ENCODE measurements around the gene NUDCD3.

Gene NUDCD3

DNA sequence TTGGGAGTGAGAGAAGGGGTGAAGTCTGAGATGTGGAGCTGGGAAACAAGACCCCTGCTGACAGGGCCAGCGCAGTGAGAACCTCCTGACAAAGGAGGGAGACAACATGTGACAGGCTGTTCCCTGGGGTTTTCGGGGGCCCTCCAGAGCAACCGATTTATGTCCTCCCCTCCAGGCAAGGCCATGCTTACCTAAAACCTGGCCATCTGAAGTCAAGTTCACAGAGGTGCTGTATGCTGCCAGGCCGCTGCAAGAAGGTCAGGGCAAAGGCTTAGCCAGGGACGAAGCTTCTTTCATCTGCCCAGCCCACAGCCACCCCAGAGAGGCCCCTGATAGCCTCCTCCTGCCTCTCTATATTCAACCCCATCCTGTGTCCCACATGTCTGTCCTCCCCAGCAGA is 30.1 kb upstream of the NUDCD3 start:
- no peaks in the 10 kb centered on the region for H3K9me3 ChIP-seq
- H3K36me3 ChIP-seq = no peaks in the 10 kb centered on the region
- H3K4me3 ChIP-seq (ENCODE audit: low read depth, low read length) = no peak overlapping the region
- TF ChIP-seq, protein P1, sequence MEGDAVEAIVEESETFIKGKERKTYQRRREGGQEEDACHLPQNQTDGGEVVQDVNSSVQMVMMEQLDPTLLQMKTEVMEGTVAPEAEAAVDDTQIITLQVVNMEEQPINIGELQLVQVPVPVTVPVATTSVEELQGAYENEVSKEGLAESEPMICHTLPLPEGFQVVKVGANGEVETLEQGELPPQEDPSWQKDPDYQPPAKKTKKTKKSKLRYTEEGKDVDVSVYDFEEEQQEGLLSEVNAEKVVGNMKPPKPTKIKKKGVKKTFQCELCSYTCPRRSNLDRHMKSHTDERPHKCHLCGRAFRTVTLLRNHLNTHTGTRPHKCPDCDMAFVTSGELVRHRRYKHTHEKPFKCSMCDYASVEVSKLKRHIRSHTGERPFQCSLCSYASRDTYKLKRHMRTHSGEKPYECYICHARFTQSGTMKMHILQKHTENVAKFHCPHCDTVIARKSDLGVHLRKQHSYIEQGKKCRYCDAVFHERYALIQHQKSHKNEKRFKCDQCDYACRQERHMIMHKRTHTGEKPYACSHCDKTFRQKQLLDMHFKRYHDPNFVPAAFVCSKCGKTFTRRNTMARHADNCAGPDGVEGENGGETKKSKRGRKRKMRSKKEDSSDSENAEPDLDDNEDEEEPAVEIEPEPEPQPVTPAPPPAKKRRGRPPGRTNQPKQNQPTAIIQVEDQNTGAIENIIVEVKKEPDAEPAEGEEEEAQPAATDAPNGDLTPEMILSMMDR (IDR thresholded peaks at IDR 0.05; ENCODE audit: low read depth, low read length) = no peak
- DNase-seq = no peak
- H3K4me1 ChIP-seq = no peaks in the 10 kb centered on the region
- H3K27me3 ChIP-seq = peaks cover 12% of the 10 kb centered on the region

DNA sequence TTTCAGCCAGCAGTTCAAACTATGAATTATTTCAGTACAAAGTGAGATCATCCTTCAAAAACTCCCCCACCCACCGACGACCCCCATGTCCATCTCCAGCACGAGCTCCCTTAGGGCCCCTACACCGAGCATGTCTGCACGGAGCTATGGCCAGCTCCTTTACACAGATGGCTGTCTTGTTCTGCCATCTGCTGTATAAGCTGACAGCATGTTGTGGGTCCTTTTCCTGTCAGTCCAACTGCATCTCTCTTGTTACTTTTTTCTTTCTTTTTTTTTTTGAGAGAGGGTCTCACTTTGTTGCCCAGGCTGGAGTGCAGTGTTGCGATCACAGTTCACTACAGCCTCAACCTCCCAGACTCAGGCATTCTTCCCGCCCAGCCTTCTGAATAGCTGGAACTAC is 29.1 kb upstream of the NUDCD3 start:
- Histone ChIP-seq H3K4me1 (no peaks in the 10 kb centered on the region), H3K9me3 (no peaks in the 10 kb centered on the region), H3K4me3 (ENCODE audit: low read depth, low read length) (no peak overlapping the region), H3K27me3 (peaks cover 12% of the 10 kb centered on the region), H3K36me3 (no peaks in the 10 kb centered on the region)
- TF ChIP-seq, protein P1 (IDR thresholded peaks at IDR 0.05; ENCODE audit: low read depth, low read length) = no peak
- DNase-seq = no peak

DNA sequence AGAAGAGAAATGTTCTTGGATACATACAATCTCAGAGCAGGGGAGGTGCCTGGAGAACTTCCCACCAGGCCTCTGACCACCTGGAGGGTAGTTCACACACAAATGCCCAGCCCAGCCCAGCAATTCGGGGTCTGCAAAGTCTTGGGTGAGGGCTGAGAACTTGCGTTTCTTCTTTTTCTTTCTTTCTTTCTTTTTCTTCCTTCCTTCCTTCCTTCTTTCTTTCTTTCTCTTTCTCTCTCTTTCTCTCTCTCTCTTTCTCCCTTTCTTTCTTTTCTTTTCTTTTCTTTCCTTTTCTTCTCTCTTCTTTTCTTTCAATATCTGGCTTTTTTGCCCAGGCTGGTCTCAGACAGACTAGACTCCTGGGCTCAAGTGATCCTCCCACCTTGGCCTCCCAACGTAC is 28.3 kb upstream of the NUDCD3 start:
- Histone ChIP-seq H3K4me1 (no peaks in the 10 kb centered on the region), H3K27me3 (peaks cover 6% of the 10 kb centered on the region), H3K9me3 (no peaks in the 10 kb centered on the region), H3K4me3 (ENCODE audit: low read depth, low read length) (no peak overlapping the region), H3K36me3 (no peaks in the 10 kb centered on the region)
- TF ChIP-seq, protein P1 (IDR thresholded peaks at IDR 0.05; ENCODE audit: low read depth, low read length) = no peak
- DNase-seq = no peak

DNA sequence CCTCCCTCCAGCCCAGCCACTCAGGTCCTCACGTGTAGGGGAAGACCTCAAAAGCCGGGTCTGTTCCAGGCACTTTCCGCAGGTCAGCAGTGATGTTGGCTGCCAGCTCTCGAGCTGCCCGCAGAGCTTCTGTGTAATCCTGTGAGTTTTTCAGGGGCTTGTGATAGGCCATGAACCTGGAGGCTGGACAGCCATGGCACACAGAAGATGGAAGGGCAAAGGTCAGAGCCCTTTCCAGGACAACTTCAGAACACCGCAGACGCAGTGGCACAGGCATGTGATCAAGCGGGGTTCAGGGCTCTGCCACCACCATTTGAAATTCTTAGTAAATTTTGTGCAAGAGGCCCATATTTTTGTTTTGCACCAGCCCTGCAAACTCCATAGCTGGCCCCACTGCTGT is 26.7 kb upstream of the NUDCD3 start:
- no peaks in the 10 kb centered on the region for H3K27me3 ChIP-seq
- no peaks in the 10 kb centered on the region for H3K9me3 ChIP-seq
- TF ChIP-seq, protein P1 (IDR thresholded peaks at IDR 0.05; ENCODE audit: low read depth, low read length) = no peak
- no peak overlapping the region for H3K4me3 ChIP-seq (ENCODE audit: low read depth, low read length)
- no peaks in the 10 kb centered on the region for H3K4me1 ChIP-seq
- no peaks in the 10 kb centered on the region for H3K36me3 ChIP-seq
- no peak for DNase-seq

DNA sequence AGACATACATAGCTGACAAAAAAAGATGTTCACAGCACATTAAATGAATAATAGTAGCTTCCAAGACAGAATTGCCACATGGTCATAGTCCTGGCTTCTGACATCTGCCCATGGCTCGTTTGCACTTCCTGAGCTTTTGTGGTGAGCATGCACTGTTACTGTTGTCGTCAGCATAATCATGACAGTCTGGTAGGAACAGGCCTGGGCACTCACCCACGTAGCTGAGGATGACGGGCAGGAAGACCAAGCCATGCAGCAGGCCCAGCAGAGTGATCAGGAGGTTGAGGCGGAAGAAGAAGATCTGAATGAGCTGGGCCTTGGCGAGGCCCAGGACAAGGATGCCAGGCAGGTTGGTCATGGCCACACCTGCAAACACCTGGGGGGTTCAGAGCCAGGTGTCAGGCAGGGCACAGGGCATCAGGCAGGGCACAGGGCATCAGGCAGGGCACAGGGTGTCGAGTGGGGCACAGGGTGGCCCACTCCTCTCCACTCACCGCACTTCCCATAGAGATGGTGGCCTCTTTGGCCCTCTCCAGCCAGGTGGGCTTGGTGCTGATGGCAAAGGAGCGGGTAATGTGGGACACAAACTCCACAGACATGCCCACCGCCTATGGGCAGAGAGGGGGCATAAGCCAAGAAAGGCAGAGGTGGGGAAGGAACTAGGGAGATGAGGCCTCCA is 25.3 kb upstream of the NUDCD3 start:
- no peaks in the 10 kb centered on the region for H3K27me3 ChIP-seq
- DNase-seq = no peak
- TF ChIP-seq, protein P1 (IDR thresholded peaks at IDR 0.05; ENCODE audit: low read depth, low read length) = no peak
- no peak overlapping the region for H3K4me3 ChIP-seq (ENCODE audit: low read depth, low read length)
- no peaks in the 10 kb centered on the region for H3K4me1 ChIP-seq
- no peaks in the 10 kb centered on the region for H3K36me3 ChIP-seq
- no peaks in the 10 kb centered on the region for H3K9me3 ChIP-seq

DNA sequence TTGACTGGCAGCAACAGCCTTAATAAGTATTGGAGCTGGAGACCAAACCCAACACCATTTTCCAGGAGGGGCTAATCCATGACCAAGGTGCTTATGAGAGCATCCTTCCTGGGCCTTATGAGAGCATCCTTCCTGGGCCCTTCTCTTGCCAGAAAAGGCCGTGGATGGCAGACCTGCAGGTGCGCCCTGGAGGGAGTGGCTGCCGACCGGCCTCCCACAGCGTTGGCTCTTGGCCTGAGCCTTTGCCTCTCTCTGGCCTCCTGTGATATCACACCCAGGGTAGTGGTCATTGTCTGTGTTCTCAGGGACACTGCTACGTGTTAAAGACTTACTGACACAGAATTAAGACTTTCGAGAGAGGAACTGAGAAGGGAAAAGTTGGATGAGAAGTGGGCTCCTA is 22.3 kb upstream of the NUDCD3 start:
- no peak overlapping the region for H3K4me3 ChIP-seq (ENCODE audit: low read depth, low read length)
- H3K4me1 ChIP-seq = no peaks in the 10 kb centered on the region
- no peaks in the 10 kb centered on the region for H3K9me3 ChIP-seq
- DNase-seq = no peak
- no peaks in the 10 kb centered on the region for H3K36me3 ChIP-seq
- H3K27me3 ChIP-seq = no peaks in the 10 kb centered on the region
- TF ChIP-seq, protein P1 (IDR thresholded peaks at IDR 0.05; ENCODE audit: low read depth, low read length) = no peak

Data from BE2C (cell line).